PFSK-1 (cell line): ENCODE measurements around the gene LRRC70.

Source experiments
- POLR2AphosphoS5 ChIP-seq: IDR thresholded peaks from 2 replicates; pipeline ENCODE4 v1.6.1; 2012; ENCODE audit warnings: low read depth, mild to moderate bottlenecking, control low read depth, low read length, moderate library complexity
- REST ChIP-seq, 2 experiments: IDR thresholded peaks; 2 replicates each; pipeline versions ENCODE4 v1.6.1 to v1.8.0; 2011 to 2012; ENCODE audit warnings: low read depth in 2 of 2, low read length in 2 of 2, control low read depth in 1 of 2, inconsistent platforms in 1 of 2, mild to moderate bottlenecking in 1 of 2, moderate library complexity in 1 of 2; ENCODE audit not compliant: insufficient read depth in 1 of 2
- TAF1 ChIP-seq: IDR thresholded peaks from 2 replicates; pipeline ENCODE4 v1.6.1; 2012; ENCODE audit warnings: low read length, control low read depth, borderline replicate concordance; ENCODE audit not compliant: insufficient read depth

DNA sequence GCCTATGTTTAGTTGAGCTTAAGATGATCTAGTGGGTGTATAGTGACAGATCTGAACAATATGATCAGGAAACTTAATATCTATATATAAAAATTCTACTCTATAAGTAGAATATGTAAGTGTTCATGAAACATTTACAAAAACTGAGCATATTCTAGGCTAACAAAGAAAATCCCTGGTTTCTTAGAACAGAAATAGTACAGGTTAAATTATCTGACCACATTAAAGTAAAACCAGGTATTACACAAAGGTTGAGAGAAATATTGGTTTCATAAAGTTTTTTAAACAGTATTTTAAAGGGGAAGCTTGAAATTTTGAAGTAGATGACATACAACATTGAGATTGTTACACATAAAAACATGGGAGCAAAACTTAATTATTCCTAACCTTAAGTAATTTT lies 39.3 kb downstream of the LRRC70 start:
- no peak for TF ChIP-seq POLR2AphosphoS5
- no peak for TF ChIP-seq REST (IDR thresholded peaks at IDR 0.05; ENCODE audit: insufficient read depth in 1 of 2, low read depth in 2 of 2, low read length in 2 of 2)
- no peak for TF ChIP-seq TAF1
